Hepatocyte (in vitro differentiated cells): ENCODE results near the gene RNF169. TPM values are rescaled to one million over a fixed set of nuclear protein-coding genes. Genes with fewer than 3 reads are reported as not detected.

ENCODE experiments used
- DNase-seq: peaks from one replicate; pipeline ENCODE4 v3.0.0-alpha.2; 2016; ENCODE audit warnings: low spot score
- H2AFZ ChIP-seq: fragments of 200-600 bp; sonication (generic); 2 replicates; pipeline ENCODE4 v1.6.0; 2016; ENCODE audit warnings: antibody characterized with exemption, mild to moderate bottlenecking
- H3K27ac ChIP-seq: fragments of 200-600 bp; sonication (generic); 2 replicates; pipeline ENCODE4 v1.5.1; 2016; ENCODE audit warnings: mild to moderate bottlenecking
- H3K27me3 ChIP-seq: fragments of 200-600 bp; sonication (generic); 2 replicates; pipeline ENCODE4 v1.6.1; 2016
- H3K36me3 ChIP-seq: fragments of 200-600 bp; sonication (generic); replicated peaks from 2 replicates; pipeline ENCODE4 v1.5.1; 2016; ENCODE audit warnings: low read depth; ENCODE audit not compliant: insufficient read depth
- H3K4me1 ChIP-seq: fragments of 200-600 bp; sonication (generic); 2 replicates; pipeline ENCODE4 v1.5.1; 2016; ENCODE audit warnings: mild to moderate bottlenecking, moderate library complexity; ENCODE audit not compliant: insufficient read depth
- H3K4me2 ChIP-seq: fragments of 200-600 bp; sonication (generic); 2 replicates; pipeline ENCODE4 v1.6.0; 2016
- H3K4me3 ChIP-seq: fragments of 200-600 bp; sonication (generic); 2 replicates; pipeline ENCODE4 v1.5.1; 2016; ENCODE audit warnings: mild to moderate bottlenecking
- H3K79me2 ChIP-seq: fragments of 200-600 bp; sonication (generic); 2 replicates; pipeline ENCODE4 v1.6.0; 2017; ENCODE audit warnings: mild to moderate bottlenecking
- H3K9me2 ChIP-seq: fragments of 200-600 bp; sonication (generic); replicated peaks from 2 replicates; pipeline ENCODE4 v1.6.0; 2017; ENCODE audit warnings: mild to moderate bottlenecking; ENCODE audit not compliant: insufficient read depth
- H3K9me3 ChIP-seq: fragments of 200-600 bp; sonication (generic); 2 replicates; pipeline ENCODE4 v1.5.1; 2016; ENCODE audit warnings: low read depth, mild to moderate bottlenecking
- H4K20me1 ChIP-seq: fragments of 200-600 bp; sonication (generic); 2 replicates; pipeline ENCODE4 v1.6.0; 2016; ENCODE audit warnings: mild to moderate bottlenecking; ENCODE audit not compliant: insufficient read depth, poor library complexity, severe bottlenecking
- EZH2 ChIP-seq: fragments of 200-600 bp; sonication (generic); IDR thresholded peaks from 2 replicates; pipeline ENCODE4 v1.6.1; 2016; ENCODE audit warnings: antibody characterized with exemption, mild to moderate bottlenecking, borderline replicate concordance
- EZH2phosphoT487 ChIP-seq: fragments of 200-600 bp; sonication (generic); IDR thresholded peaks from one replicate; pipeline ENCODE4 v1.6.1; 2018; ENCODE audit warnings: antibody characterized with exemption, mild to moderate bottlenecking, low read depth, moderate library complexity; ENCODE audit not compliant: unreplicated experiment, severe bottlenecking
- WGBS: methylation state at CpG from one replicate; pipeline ENCODE4 v1.1.6; 2016; ENCODE audit warnings: low lambda C conversion rate; ENCODE audit errors: missing lambda C conversion rate; 5-methylcytosine and 5-hydroxymethylcytosine counted together
- polyA plus RNA-seq: library from polyadenylated mRNA; unstranded; fragments of >200 nt; fragmentation: Nextera tagmentation; extraction: Ambion mirVana; gene quantifications from 2 replicates; pipeline ENCODE4 v1.2.1, GENCODE V29; 2016
- total RNA-seq: library from RNA; depleted of rRNA; stranded (reverse); fragments of >200 nt; gene quantifications from 2 replicates; pipeline ENCODE4 v1.2.3, GENCODE V29; 2014
- TF ChIP-seq, protein P1 (sequence below): fragments of 200-600 bp; sonication (generic); IDR thresholded peaks from 2 replicates; pipeline ENCODE4 v1.5.1; 2016; ENCODE audit warnings: antibody characterized with exemption, mild to moderate bottlenecking; ENCODE audit not compliant: poor library complexity

Gene RNF169
- total and polyA plus RNA-seq, 2 experiments from 2014 or later: 2.4 to 18.8 TPM

DNA sequence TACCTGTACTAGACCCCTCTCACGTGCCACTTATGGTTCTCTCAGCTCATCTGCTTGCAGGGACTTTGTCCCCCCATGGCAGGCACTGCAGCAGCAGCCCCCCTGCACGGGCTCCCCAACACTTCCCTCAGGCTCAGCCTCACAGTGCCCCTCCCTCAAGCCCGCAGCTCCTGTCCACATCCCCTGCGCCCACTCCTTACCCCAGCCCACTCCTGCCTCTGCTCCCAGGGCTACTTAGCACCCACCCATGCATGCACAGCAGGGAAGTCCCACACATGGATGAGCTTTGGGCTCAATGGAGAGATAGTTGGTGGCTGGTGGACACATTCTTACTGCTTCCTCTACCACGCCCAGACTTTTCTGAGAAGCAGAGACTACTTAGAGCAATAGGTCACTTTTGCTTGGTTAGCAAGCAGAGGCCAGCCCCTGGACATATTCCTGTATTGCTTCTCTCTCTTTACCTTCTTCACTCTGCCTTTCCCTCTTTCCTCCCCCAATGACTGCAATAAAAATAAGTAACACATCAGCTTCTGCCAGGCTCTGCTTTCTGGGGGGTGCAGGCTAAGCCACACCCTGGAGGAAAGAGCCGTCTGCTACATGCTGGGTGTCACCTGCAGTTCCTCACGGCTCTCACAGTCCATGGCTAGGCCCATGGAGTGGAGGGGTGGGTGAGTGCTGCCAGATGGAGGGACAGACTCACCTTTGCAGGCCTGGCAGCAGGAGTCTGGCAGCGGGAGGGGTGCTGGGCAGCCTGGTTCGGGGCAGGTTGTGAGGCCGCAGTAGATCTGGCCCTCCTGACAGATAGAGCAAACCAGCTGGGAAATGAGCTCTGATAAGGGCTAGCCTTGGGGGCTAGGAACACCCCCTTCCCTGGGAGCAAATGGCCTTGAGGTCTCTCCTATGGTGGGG lies 40.8 kb upstream of the RNF169 start:
- H2AFZ ChIP-seq: no peak overlapping the region
- no peaks in the 10 kb centered on the region for H3K27me3 ChIP-seq
- H3K9me2 ChIP-seq: no peaks in the 10 kb centered on the region
- TF ChIP-seq, protein P1, sequence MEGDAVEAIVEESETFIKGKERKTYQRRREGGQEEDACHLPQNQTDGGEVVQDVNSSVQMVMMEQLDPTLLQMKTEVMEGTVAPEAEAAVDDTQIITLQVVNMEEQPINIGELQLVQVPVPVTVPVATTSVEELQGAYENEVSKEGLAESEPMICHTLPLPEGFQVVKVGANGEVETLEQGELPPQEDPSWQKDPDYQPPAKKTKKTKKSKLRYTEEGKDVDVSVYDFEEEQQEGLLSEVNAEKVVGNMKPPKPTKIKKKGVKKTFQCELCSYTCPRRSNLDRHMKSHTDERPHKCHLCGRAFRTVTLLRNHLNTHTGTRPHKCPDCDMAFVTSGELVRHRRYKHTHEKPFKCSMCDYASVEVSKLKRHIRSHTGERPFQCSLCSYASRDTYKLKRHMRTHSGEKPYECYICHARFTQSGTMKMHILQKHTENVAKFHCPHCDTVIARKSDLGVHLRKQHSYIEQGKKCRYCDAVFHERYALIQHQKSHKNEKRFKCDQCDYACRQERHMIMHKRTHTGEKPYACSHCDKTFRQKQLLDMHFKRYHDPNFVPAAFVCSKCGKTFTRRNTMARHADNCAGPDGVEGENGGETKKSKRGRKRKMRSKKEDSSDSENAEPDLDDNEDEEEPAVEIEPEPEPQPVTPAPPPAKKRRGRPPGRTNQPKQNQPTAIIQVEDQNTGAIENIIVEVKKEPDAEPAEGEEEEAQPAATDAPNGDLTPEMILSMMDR: no peak
- TF ChIP-seq EZH2phosphoT487 (no peak), EZH2 (no peak)
- H3K4me1 ChIP-seq: peaks cover 10% of the 10 kb centered on the region
- no peaks in the 10 kb centered on the region for H3K79me2 ChIP-seq
- H3K27ac ChIP-seq: no peak overlapping the region
- WGBS: 72% methylated on average over 10 of the region's 10 CpGs
- H3K4me3 ChIP-seq: no peak overlapping the region
- H3K4me2 ChIP-seq: no peak overlapping the region
- H3K9me3 ChIP-seq: no peaks in the 10 kb centered on the region
- DNase-seq: no peak
- no peaks in the 10 kb centered on the region for H4K20me1 ChIP-seq
- no peaks in the 10 kb centered on the region for H3K36me3 ChIP-seq

DNA sequence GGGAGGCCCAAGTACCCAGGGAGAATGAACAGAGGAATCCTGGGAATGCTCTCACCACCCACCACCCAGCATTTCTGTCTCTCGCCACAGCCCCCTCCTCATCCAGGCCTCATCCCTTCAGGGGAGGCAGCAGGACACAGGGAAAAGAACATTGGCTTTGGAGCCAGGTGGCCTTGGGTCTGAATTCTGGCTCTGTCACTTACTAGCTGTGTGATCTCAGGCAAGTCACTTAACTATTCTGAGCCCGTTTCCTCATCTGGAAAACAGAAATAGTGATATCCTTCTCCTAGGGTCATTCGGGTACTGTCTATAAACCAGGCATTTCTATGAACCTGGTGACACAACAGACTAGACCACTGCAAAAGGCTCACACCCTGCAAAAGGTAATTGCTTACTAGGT lies 39.5 kb upstream of the RNF169 start:
- 87% methylated on average over 3 of the region's 3 CpGs for WGBS
- no peak for TF ChIP-seq EZH2
- no peak for TF ChIP-seq EZH2phosphoT487
- TF ChIP-seq, protein P1: no peak
- Histone ChIP-seq H3K27ac (no peak overlapping the region), H2AFZ (no peak overlapping the region), H3K36me3 (no peaks in the 10 kb centered on the region), H3K9me2 (no peaks in the 10 kb centered on the region), H4K20me1 (no peaks in the 10 kb centered on the region), H3K4me3 (no peak overlapping the region), H3K9me3 (no peaks in the 10 kb centered on the region), H3K4me1 (peaks cover 10% of the 10 kb centered on the region), H3K79me2 (no peaks in the 10 kb centered on the region), H3K4me2 (no peak overlapping the region), H3K27me3 (no peaks in the 10 kb centered on the region)
- no peak for DNase-seq

- Histone ChIP-seq H3K4me2 (no peak overlapping the region), H3K4me3 (no peak overlapping the region), H4K20me1 (no peaks in the 10 kb centered on the region), H3K9me3 (no peaks in the 10 kb centered on the region), H3K36me3 (no peaks in the 10 kb centered on the region), H3K79me2 (no peaks in the 10 kb centered on the region), H3K27ac (peak overlapping the region; percentile 8), H2AFZ (no peak overlapping the region), H3K9me2 (no peaks in the 10 kb centered on the region), H3K4me1 (peaks cover 10% of the 10 kb centered on the region), H3K27me3 (no peaks in the 10 kb centered on the region)
- TF ChIP-seq, protein P1: no peak
- TF ChIP-seq EZH2phosphoT487 (no peak), EZH2 (no peak)
- peak; percentile 46 for DNase-seq
- 47% methylated on average over 8 of the region's 8 CpGs for WGBS
Measured at GRCh38 chr11:74710281-74710938, 38.2 kb upstream of the RNF169 start.
